Smooth muscle cell of the coronary artery (primary cell): Measurements from ENCODE around the gene WDR59. TPM values are rescaled to one million over a fixed set of nuclear protein-coding genes. Genes with fewer than 3 reads are reported as not detected.

Experiments used
- total RNA-seq: library from RNA; depleted of rRNA; stranded (reverse); fragments of >200 nt; gene quantifications from 2 replicates; pipeline ENCODE4 v1.2.3, GENCODE V29; 2014; ENCODE audit warnings: low replicate concordance

WDR59 gene, protein sequence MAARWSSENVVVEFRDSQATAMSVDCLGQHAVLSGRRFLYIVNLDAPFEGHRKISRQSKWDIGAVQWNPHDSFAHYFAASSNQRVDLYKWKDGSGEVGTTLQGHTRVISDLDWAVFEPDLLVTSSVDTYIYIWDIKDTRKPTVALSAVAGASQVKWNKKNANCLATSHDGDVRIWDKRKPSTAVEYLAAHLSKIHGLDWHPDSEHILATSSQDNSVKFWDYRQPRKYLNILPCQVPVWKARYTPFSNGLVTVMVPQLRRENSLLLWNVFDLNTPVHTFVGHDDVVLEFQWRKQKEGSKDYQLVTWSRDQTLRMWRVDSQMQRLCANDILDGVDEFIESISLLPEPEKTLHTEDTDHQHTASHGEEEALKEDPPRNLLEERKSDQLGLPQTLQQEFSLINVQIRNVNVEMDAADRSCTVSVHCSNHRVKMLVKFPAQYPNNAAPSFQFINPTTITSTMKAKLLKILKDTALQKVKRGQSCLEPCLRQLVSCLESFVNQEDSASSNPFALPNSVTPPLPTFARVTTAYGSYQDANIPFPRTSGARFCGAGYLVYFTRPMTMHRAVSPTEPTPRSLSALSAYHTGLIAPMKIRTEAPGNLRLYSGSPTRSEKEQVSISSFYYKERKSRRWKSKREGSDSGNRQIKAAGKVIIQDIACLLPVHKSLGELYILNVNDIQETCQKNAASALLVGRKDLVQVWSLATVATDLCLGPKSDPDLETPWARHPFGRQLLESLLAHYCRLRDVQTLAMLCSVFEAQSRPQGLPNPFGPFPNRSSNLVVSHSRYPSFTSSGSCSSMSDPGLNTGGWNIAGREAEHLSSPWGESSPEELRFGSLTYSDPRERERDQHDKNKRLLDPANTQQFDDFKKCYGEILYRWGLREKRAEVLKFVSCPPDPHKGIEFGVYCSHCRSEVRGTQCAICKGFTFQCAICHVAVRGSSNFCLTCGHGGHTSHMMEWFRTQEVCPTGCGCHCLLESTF
- 12.8 and 17.7 TPM in 2 replicates for total RNA-seq

DNA sequence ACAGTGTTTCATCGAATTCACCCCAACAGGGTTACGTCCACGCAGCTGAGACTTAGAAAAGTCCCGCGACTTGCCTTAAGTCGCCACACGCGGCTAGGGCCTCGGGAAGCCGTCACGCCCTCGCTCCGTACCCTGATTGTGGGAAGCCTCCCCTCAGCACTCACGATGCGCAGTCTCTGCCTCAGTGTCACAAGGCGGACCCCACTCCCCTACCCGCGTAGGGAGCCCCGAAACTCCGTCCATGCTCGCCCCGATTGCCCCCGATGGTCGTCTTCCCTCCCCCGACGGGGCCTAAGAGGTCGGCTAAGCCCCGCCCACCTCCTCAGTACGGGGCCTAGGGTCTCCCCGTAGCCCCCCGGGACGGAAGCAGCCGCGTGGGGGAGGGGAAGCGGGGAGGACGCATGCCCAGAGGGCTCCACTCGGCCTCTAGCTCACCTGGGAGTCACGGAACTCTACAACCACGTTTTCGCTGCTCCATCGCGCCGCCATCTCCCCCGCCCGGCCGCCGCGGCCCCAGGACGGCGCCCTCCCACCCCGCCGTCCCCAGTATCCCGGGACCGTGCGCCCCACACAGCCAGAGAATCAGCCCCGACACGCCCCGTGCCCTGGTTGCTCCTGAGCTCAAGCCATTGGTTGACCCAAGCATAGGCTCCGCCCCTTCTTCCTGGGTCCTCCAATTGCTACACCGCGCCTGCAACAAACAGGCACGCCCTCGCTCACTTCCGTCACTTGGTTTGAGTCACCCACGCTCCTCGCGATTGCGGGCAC, at the start of gene WDR59:
Gene WDR59, minus strand, starts transcription at position 595 of the 768 bp plus-strand sequence. Its CDS starts 106 bp downstream, at position 489.

DNA sequence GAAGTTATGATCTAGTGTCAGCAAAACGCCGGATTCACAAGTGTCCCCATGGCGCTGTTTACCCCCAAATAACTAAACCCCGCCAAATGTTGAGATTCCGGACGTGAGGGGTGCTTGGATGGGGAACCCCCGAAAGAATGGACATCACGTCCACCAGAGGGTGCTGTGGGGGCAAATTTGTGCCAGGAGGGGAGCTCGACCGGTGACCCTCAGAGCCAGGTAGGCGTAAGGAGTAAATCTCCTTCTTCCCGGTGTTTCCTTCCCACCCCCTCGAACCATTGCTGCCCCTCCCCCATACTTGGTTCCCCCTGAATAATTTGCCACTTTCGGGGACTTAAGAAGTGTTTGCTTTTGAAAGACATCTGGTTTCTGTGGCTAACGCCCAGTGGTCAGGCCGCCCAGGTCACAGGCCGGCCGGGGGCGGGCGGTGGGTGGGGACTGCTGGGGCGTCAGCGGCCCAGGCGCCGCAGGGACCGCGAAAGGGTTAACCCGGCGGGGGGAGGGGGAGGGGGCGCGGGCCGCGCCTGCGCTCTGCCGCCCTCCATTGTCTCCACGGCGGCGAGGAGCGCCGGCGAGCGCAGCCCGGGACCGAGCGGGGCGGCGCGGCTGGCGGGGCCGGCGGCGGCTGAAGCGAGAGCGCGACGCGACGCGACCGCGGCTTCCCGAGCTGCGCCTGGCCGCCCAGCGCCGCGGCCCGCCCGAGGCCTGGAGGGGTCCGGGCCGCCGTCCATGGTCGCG, 13.7 kb upstream of the WDR59 start, which contains the start of gene ZNRF1:
Gene ZNRF1, plus strand, starts transcription at position 544 of the 738 bp plus-strand sequence. CDS start 648 bp downstream, outside the sequence.

Other genes starting within 250 kb of the WDR59 start
- not detected in 2 replicates for gene FA2H, start 210.3 kb downstream of the WDR59 start, total RNA-seq
- gene ZNRF1, start 13.9 kb upstream of the WDR59 start, total RNA-seq = 9.2 and 9.5 TPM in 2 replicates
- 0.12 and 2.0 TPM in 2 replicates for gene LDHD, start 131.7 kb upstream of the WDR59 start, total RNA-seq
- gene ZFP1, start 163.4 kb upstream of the WDR59 start, total RNA-seq = 5.1 and 8.7 TPM in 2 replicates
- not detected in 2 replicates for gene CTRB2, start 222.0 kb upstream of the WDR59 start, total RNA-seq
- gene CTRB1, start 233.9 kb upstream of the WDR59 start, total RNA-seq = not detected in 2 replicates